HG02763 (cell line): ENCODE data around the gene ABCG1.

Source experiments
- ATAC-seq: cut with Tn5 transposase; IDR thresholded peaks from one replicate; pipeline ENCODE4 v1.9.1; 2021; ENCODE audit warnings: mild to moderate bottlenecking, moderate library complexity; ENCODE audit not compliant: unreplicated experiment

ABCG1 gene

GRCh38 chr21:42231756-42232155, 12.8 kb downstream of the ABCG1 start:
- ATAC-seq, result no peak

GRCh38 chr21:42232176-42232825, 13.4 kb downstream of the ABCG1 start:
- ATAC-seq, result no peak

- peak; percentile 52 for ATAC-seq
Observed at GRCh38 chr21:42233067-42233961, 14.4 kb downstream of the ABCG1 start.

GRCh38 chr21:42234041-42234440, 15.1 kb downstream of the ABCG1 start:
- ATAC-seq, result no peak

GRCh38 chr21:42234464-42235241, 15.7 kb downstream of the ABCG1 start:
- ATAC-seq, result no peak

GRCh38 chr21:42235593-42235992, 16.7 kb downstream of the ABCG1 start:
- no peak for ATAC-seq

- ATAC-seq, result no peak
Observed at GRCh38 chr21:42236014-42236413, 17.1 kb downstream of the ABCG1 start.

GRCh38 chr21:42236693-42237092, 17.8 kb downstream of the ABCG1 start:
- ATAC-seq, result no peak

- no peak for ATAC-seq
Observed at GRCh38 chr21:42237161-42237560, 18.2 kb downstream of the ABCG1 start.

- ATAC-seq, result no peak
Observed at GRCh38 chr21:42237577-42237976, 18.6 kb downstream of the ABCG1 start.

GRCh38 chr21:42238185-42238934, 19.4 kb downstream of the ABCG1 start:
- no peak for ATAC-seq

- ATAC-seq, result no peak
Observed at GRCh38 chr21:42239556-42239955, 20.6 kb downstream of the ABCG1 start.

GRCh38 chr21:42239973-42240372, 21.0 kb downstream of the ABCG1 start:
- ATAC-seq, result no peak

GRCh38 chr21:42242611-42243010, 23.7 kb downstream of the ABCG1 start:
- no peak for ATAC-seq

GRCh38 chr21:42243026-42243425, 24.1 kb downstream of the ABCG1 start:
- no peak for ATAC-seq

- ATAC-seq, result no peak
Observed at GRCh38 chr21:42245331-42246193, 26.6 kb downstream of the ABCG1 start.

GRCh38 chr21:42247716-42248115, 28.8 kb downstream of the ABCG1 start:
- no peak for ATAC-seq

- no peak for ATAC-seq
Observed at GRCh38 chr21:42248241-42248640, 29.3 kb downstream of the ABCG1 start.

GRCh38 chr21:42248783-42249597, 30.1 kb downstream of the ABCG1 start:
- no peak for ATAC-seq
